ENCODE measurements around the gene PPWD1.
A peak's percentile ranks its signal among the peaks of the same experiment; 100 is the strongest.

PPWD1 gene

DNA sequence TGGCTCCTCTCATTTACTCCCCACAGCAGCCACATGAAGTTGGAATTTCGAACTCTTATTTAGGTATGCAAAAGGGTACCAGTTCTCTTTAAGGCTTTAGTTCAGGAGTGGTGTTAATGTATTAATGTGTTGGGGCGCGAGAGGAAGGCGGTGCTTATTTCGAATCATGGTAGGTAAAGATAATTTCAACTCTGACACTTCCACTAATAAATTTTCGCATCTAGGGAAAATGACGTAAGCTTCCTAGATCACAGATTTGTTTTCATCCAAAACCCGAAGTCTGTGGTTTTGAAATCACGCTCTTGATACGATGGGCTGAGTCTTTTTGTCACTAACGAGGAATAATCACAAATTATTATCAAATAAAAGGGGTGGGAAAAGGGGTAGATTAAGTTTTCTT, 681 bp downstream of the PPWD1 start:
- H4K91ac ChIP-seq (ENCODE audit: low read length), result no peak overlapping the region
- DNase-seq, result no peak
- H3K23ac ChIP-seq (ENCODE audit: low read length in 2 of 2), result no peak overlapping the region
- no peak overlapping the region for H3K14ac ChIP-seq (ENCODE audit: low read length in 2 of 2)
- no peak overlapping the region for H2AFZ ChIP-seq (ENCODE audit: low read depth, low read length)
- no peak overlapping the region for H2BK12ac ChIP-seq (ENCODE audit: low read length in 2 of 2)
- H3K79me1 ChIP-seq (replicated peaks; ENCODE audit: low read length, poor library complexity, severe bottlenecking), result peaks cover 16% of the 10 kb centered on the region
- peaks cover 2% of the 10 kb centered on the region for H3K4me1 ChIP-seq (ENCODE audit: control insufficient read depth, insufficient read depth, low read depth, low read length)
- no peak overlapping the region for H4K8ac ChIP-seq (ENCODE audit: low read length)
- H3K4ac ChIP-seq (ENCODE audit: low read depth in 1 of 2, low read length in 2 of 2), result no peak overlapping the region
- no peak overlapping the region for H2AK5ac ChIP-seq (ENCODE audit: low read length, severe bottlenecking)
- no peaks in the 10 kb centered on the region for H3K9me3 ChIP-seq (ENCODE audit: control insufficient read depth, low read length)
- peak overlapping the region; percentile 98 for H3K9ac ChIP-seq (ENCODE audit: low read length)
- H2BK120ac ChIP-seq (ENCODE audit: low read depth, low read length), result no peak overlapping the region
- H3K18ac ChIP-seq (ENCODE audit: low read depth in 1 of 2, low read length in 2 of 2), result no peak overlapping the region
- no peak overlapping the region for H2BK5ac ChIP-seq (ENCODE audit: low read depth, low read length, poor library complexity, severe bottlenecking)
- H2BK15ac ChIP-seq (ENCODE audit: low read depth, poor library complexity, severe bottlenecking), result no peak overlapping the region
- WGBS, result 59% methylated on average over 5 of the region's 11 CpGs
- no peaks in the 10 kb centered on the region for H3K27me3 ChIP-seq (ENCODE audit: control insufficient read depth in 1 of 2, insufficient read depth in 1 of 2, low read length in 2 of 2)
- H3K4me2 ChIP-seq (ENCODE audit: low read length, poor library complexity, severe bottlenecking), result peak overlapping the region; percentile 70
- H3K4me3 ChIP-seq (ENCODE audit: insufficient read depth in 1 of 2, low read depth in 1 of 2, low read length in 2 of 2), result peak overlapping the region in 1 of 2 experiments; percentile 100
- peaks cover 0 to 18% of the 10 kb centered on the region in 2 experiments for H3K36me3 ChIP-seq (ENCODE audit: control insufficient read depth in 1 of 2, insufficient read depth in 2 of 2, low read depth in 1 of 2, low read length in 2 of 2)
- no peak overlapping the region for H3K27ac ChIP-seq (ENCODE audit: low read length, poor library complexity, severe bottlenecking)

DNA sequence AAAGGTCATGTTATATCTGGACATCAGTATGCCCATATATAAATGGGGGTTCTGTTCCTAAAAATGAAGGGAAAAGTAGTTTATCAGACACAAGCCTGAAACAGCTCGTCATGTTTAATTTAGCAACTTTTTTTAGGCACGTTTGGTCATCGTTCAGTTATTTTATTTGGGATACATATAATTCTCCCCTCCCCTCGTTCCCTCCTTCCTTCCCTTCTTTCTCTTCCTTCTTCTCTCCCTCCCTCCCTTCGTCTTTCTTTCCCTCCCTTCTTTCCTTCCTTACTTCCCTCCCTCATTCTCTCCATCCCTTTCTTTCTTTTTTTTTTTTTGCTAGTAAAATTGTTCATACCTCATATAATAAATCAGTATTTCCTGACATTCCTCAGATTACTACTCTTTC, 3.4 kb downstream of the PPWD1 start:
- Histone ChIP-seq H2BK12ac (ENCODE audit: low read length in 2 of 2) (no peak overlapping the region), H3K9me3 (ENCODE audit: control insufficient read depth, low read length) (no peaks in the 10 kb centered on the region), H3K27me3 (ENCODE audit: control insufficient read depth in 1 of 2, insufficient read depth in 1 of 2, low read length in 2 of 2) (no peaks in the 10 kb centered on the region), H3K4me3 (ENCODE audit: insufficient read depth in 1 of 2, low read depth in 1 of 2, low read length in 2 of 2) (no peak overlapping the region), H3K18ac (ENCODE audit: low read depth in 1 of 2, low read length in 2 of 2) (no peak overlapping the region), H2AK5ac (ENCODE audit: low read length, severe bottlenecking) (no peak overlapping the region), H3K23ac (ENCODE audit: low read length in 2 of 2) (no peak overlapping the region), H3K36me3 (ENCODE audit: control insufficient read depth in 1 of 2, insufficient read depth in 2 of 2, low read depth in 1 of 2, low read length in 2 of 2) (peaks cover 0 to 42% of the 10 kb centered on the region in 2 experiments), H4K8ac (ENCODE audit: low read length) (no peak overlapping the region), H2AFZ (ENCODE audit: low read depth, low read length) (no peak overlapping the region), H2BK5ac (ENCODE audit: low read depth, low read length, poor library complexity, severe bottlenecking) (no peak overlapping the region), H3K14ac (ENCODE audit: low read length in 2 of 2) (no peak overlapping the region), H3K4ac (ENCODE audit: low read depth in 1 of 2, low read length in 2 of 2) (no peak overlapping the region), H2BK15ac (ENCODE audit: low read depth, poor library complexity, severe bottlenecking) (no peak overlapping the region), H2BK120ac (ENCODE audit: low read depth, low read length) (no peak overlapping the region), H3K4me1 (ENCODE audit: control insufficient read depth, insufficient read depth, low read depth, low read length) (peaks cover 2% of the 10 kb centered on the region), H3K4me2 (ENCODE audit: low read length, poor library complexity, severe bottlenecking) (no peak overlapping the region), H3K79me1 (replicated peaks; ENCODE audit: low read length, poor library complexity, severe bottlenecking) (peaks cover 13% of the 10 kb centered on the region), H4K91ac (ENCODE audit: low read length) (no peak overlapping the region), H3K9ac (ENCODE audit: low read length) (no peak overlapping the region), H3K27ac (ENCODE audit: low read length, poor library complexity, severe bottlenecking) (no peak overlapping the region)
- 100% methylated on average over 5 of the region's 5 CpGs for WGBS
- DNase-seq, result no peak

DNA sequence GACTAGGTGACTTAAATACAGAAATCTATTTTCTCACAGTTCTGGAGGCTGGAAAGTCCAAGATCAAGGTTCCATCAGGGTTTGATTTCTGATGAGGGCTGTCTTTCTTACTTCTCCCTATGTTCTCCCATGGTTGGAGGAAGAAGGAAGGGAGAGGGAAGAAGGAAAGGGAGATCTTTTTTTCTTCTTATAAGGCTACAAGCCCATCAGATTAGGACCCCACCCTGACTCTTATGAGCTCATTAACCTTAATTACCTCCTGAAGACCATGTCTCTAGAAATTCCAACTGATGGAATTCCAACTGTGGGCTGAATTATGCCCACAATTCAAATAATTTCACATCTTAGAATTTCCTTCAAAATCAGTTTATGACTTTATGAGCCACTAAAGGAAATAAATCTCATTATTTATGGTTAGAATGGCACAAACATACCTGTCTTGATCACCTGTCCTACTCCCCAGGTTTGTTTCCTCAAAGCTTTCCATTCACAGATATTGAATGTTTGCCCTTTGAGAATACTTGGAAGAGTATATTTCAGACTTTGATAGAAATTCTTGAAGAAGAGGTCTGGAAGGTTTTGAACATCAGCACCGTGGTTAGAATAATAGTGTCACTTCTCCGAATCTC, 7.6 kb downstream of the PPWD1 start:
- Histone ChIP-seq H3K4me1 (ENCODE audit: control insufficient read depth, insufficient read depth, low read depth, low read length) (no peaks in the 10 kb centered on the region), H3K9ac (ENCODE audit: low read length) (no peak overlapping the region), H3K36me3 (ENCODE audit: control insufficient read depth in 1 of 2, insufficient read depth in 2 of 2, low read depth in 1 of 2, low read length in 2 of 2) (peaks cover 0 to 69% of the 10 kb centered on the region in 2 experiments), H2BK12ac (ENCODE audit: low read length in 2 of 2) (no peak overlapping the region), H3K18ac (ENCODE audit: low read depth in 1 of 2, low read length in 2 of 2) (no peak overlapping the region), H3K27me3 (ENCODE audit: control insufficient read depth in 1 of 2, insufficient read depth in 1 of 2, low read length in 2 of 2) (no peaks in the 10 kb centered on the region), H4K91ac (ENCODE audit: low read length) (no peak overlapping the region), H3K79me1 (replicated peaks; ENCODE audit: low read length, poor library complexity, severe bottlenecking) (peaks cover 22% of the 10 kb centered on the region), H3K9me3 (ENCODE audit: control insufficient read depth, low read length) (no peaks in the 10 kb centered on the region), H3K4me3 (ENCODE audit: insufficient read depth in 1 of 2, low read depth in 1 of 2, low read length in 2 of 2) (no peak overlapping the region), H2BK5ac (ENCODE audit: low read depth, low read length, poor library complexity, severe bottlenecking) (no peak overlapping the region), H4K8ac (ENCODE audit: low read length) (no peak overlapping the region), H3K27ac (ENCODE audit: low read length, poor library complexity, severe bottlenecking) (no peak overlapping the region), H2AK5ac (ENCODE audit: low read length, severe bottlenecking) (no peak overlapping the region), H3K4me2 (ENCODE audit: low read length, poor library complexity, severe bottlenecking) (no peak overlapping the region), H2BK120ac (ENCODE audit: low read depth, low read length) (no peak overlapping the region), H2BK15ac (ENCODE audit: low read depth, poor library complexity, severe bottlenecking) (no peak overlapping the region), H3K23ac (ENCODE audit: low read length in 2 of 2) (no peak overlapping the region), H2AFZ (ENCODE audit: low read depth, low read length) (no peak overlapping the region), H3K4ac (ENCODE audit: low read depth in 1 of 2, low read length in 2 of 2) (no peak overlapping the region), H3K14ac (ENCODE audit: low read length in 2 of 2) (no peak overlapping the region)
- no peak for DNase-seq
- WGBS, result 94% methylated on average over 2 of the region's 2 CpGs

DNA sequence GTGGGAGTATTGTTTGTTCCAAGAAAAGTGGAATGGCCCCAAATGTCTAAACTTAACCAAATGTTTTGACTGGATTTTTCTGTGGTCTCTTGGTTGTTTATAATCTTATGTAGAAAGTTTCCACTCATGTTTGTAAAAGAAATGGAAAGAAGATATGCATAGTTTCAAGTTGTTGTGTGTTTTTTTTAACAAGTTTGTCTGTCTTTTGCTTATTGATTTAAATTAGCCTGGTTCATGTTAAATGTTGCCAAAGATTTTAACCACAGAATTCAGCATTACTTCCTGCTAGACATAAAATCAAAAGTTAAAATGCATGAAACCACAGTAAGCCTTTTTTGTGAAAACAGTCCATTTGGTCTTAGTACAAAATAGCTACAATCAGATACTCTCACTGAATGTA, 14.0 kb downstream of the PPWD1 start:
- peak; percentile 46 for DNase-seq
- no peak overlapping the region for H3K4me2 ChIP-seq (ENCODE audit: low read length, poor library complexity, severe bottlenecking)

More for the DNA sequence above, 14.0 kb downstream of the PPWD1 start:
- no peak overlapping the region for H3K27ac ChIP-seq (ENCODE audit: low read length, poor library complexity, severe bottlenecking)
- H4K91ac ChIP-seq (ENCODE audit: low read length), result no peak overlapping the region
- H3K27me3 ChIP-seq (ENCODE audit: control insufficient read depth in 1 of 2, insufficient read depth in 1 of 2, low read length in 2 of 2), result no peaks in the 10 kb centered on the region
- H2AK5ac ChIP-seq (ENCODE audit: low read length, severe bottlenecking), result no peak overlapping the region
- no peak overlapping the region for H3K9ac ChIP-seq (ENCODE audit: low read length)
- no peak overlapping the region for H2BK5ac ChIP-seq (ENCODE audit: low read depth, low read length, poor library complexity, severe bottlenecking)
- no peaks in the 10 kb centered on the region for H3K9me3 ChIP-seq (ENCODE audit: control insufficient read depth, low read length)
- H4K8ac ChIP-seq (ENCODE audit: low read length), result no peak overlapping the region
- H3K18ac ChIP-seq (ENCODE audit: low read depth in 1 of 2, low read length in 2 of 2), result no peak overlapping the region
- no peak overlapping the region for H3K23ac ChIP-seq (ENCODE audit: low read length in 2 of 2)
- no peak overlapping the region for H2BK12ac ChIP-seq (ENCODE audit: low read length in 2 of 2)
- H3K4me1 ChIP-seq (ENCODE audit: control insufficient read depth, insufficient read depth, low read depth, low read length), result no peaks in the 10 kb centered on the region
- no peak overlapping the region for H2AFZ ChIP-seq (ENCODE audit: low read depth, low read length)
- peaks cover 10 to 82% of the 10 kb centered on the region in 2 experiments for H3K36me3 ChIP-seq (ENCODE audit: control insufficient read depth in 1 of 2, insufficient read depth in 2 of 2, low read depth in 1 of 2, low read length in 2 of 2)
- peaks cover 22% of the 10 kb centered on the region for H3K79me1 ChIP-seq (replicated peaks; ENCODE audit: low read length, poor library complexity, severe bottlenecking)
- H3K4me3 ChIP-seq (ENCODE audit: insufficient read depth in 1 of 2, low read depth in 1 of 2, low read length in 2 of 2), result no peak overlapping the region
- no peak overlapping the region for H3K4ac ChIP-seq (ENCODE audit: low read depth in 1 of 2, low read length in 2 of 2)
- no peak overlapping the region for H2BK15ac ChIP-seq (ENCODE audit: low read depth, poor library complexity, severe bottlenecking)
- no peak overlapping the region for H2BK120ac ChIP-seq (ENCODE audit: low read depth, low read length)
- H3K14ac ChIP-seq (ENCODE audit: low read length in 2 of 2), result no peak overlapping the region
